ENCODE data around the gene RBFOX2.

GRCh38 chr22:35862697-35863096 lies 165.9 kb downstream of the RBFOX2 start:
- no peak for TF ChIP-seq CTCF (IDR thresholded peaks at IDR 0.05)
- TF ChIP-seq EP300 (IDR thresholded peaks at IDR 0.05): no peak

Data from tibial nerve (tissue), 4 donors.